Measurements from ENCODE around the gene CELA2A. TPM values are rescaled to one million over a fixed set of nuclear protein-coding genes. Genes with fewer than 3 reads are reported as not detected.
A peak's percentile ranks its signal among the peaks of the same experiment; 100 is the strongest.

Gene CELA2A
- total and polyA plus RNA-seq, 9 of the 15 experiments (the other 6 are each of a cell fraction or from before 2014, with no cell fraction given), result 0.62 TPM; not detected in 8

- peak; percentile 62 for TF ChIP-seq POLR2A (conservative IDR thresholded peaks at IDR 0.05)
- TF ChIP-seq RBFOX2 (IDR thresholded peaks at IDR 0.05; ENCODE audit: low read depth, low read length), result peak; percentile 88
- no peak for TF ChIP-seq RFX5 (IDR thresholded peaks at IDR 0.05; ENCODE audit: low read depth, low read length)
- 0 out of 2 replicates have a peak, but pooled peaks have one; percentile 53 for TF ChIP-seq ZNF766 (CRISPR knock-in tag; conservative IDR thresholded peaks at IDR 0.05)
- TF ChIP-seq, protein P1, sequence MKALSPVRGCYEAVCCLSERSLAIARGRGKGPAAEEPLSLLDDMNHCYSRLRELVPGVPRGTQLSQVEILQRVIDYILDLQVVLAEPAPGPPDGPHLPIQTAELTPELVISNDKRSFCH (CRISPR knock-in tag; IDR thresholded peaks at IDR 0.05), result no peak
- TF ChIP-seq, protein P1 (tag; IDR thresholded peaks at IDR 0.05), result peak; percentile 52; the same call in 1 of the 2 replicates
- TF ChIP-seq SNIP1 (IDR thresholded peaks at IDR 0.05; ENCODE audit: low read depth), result no peak
- no peak for TF ChIP-seq MEIS2 (IDR thresholded peaks at IDR 0.05; ENCODE audit: partially characterized antibody)
- peak; percentile 34; the same call in 1 of the 2 replicates for TF ChIP-seq ATF3 (IDR thresholded peaks at IDR 0.05)
- TF ChIP-seq ATF3 (CRISPR knock-in tag; conservative IDR thresholded peaks at IDR 0.05), result no peak
- TF ChIP-seq ZNF785 (CRISPR knock-in tag; IDR thresholded peaks at IDR 0.05), result no peak
- TF ChIP-seq CHAMP1 (IDR thresholded peaks at IDR 0.05), result no peak
- 0 out of 2 replicates have a peak, but pooled peaks have one; percentile 39 for TF ChIP-seq ATF2 (CRISPR knock-in tag; IDR thresholded peaks at IDR 0.05)
- TF ChIP-seq ZC3H4 (CRISPR knock-in tag; IDR thresholded peaks at IDR 0.05; ENCODE audit: borderline replicate concordance), result no peak
- peak; percentile 77 for TF ChIP-seq MTA3 (IDR thresholded peaks at IDR 0.05; ENCODE audit: borderline replicate concordance)
- no peak for TF ChIP-seq GTF2F1 (IDR thresholded peaks at IDR 0.05; ENCODE audit: low read depth, low read length)
- TF ChIP-seq HDAC1 (IDR thresholded peaks at IDR 0.05), result 0 out of 4 replicates have a peak, but pooled peaks of 1 of the 2 experiments have one; percentile 17
- no peak for TF ChIP-seq NCOR1 (IDR thresholded peaks at IDR 0.05)
- TF ChIP-seq BDP1 (IDR thresholded peaks at IDR 0.05; ENCODE audit: insufficient read depth, insufficient read length), result no peak
- TF ChIP-seq ILF3 (IDR thresholded peaks at IDR 0.05; ENCODE audit: borderline replicate concordance), result 0 out of 2 replicates have a peak, but pooled peaks have one; percentile 52
- TF ChIP-seq DIDO1 (tag; IDR thresholded peaks at IDR 0.05; ENCODE audit: low read depth), result no peak
- no peak for TF ChIP-seq BACH1 (tag; IDR thresholded peaks at IDR 0.05)
- peak; percentile 64 for TF ChIP-seq TBP (optimal IDR thresholded peaks at IDR 0.05; ENCODE audit: low read depth, low read length)
- no peak for TF ChIP-seq POU5F1 (IDR thresholded peaks at IDR 0.05; ENCODE audit: borderline replicate concordance, low read depth, low read length, partially characterized antibody)
These were observed 46.9 kb upstream of the CELA2A start, which contains the start of gene EFHD2 (continued) for GRCh38 chr1:15409388-15410222.

All from K562 (cell line).